Kidney (tissue), 14 donors: ENCODE results near the gene PRKAR1A. TPM values are rescaled to one million over a fixed set of nuclear protein-coding genes. Genes with fewer than 3 reads are reported as not detected.
"Not testable (repeated sequence)": the region's sequence is repeated elsewhere in the genome, so short reads cannot be mapped to it uniquely, and the experiment has no call there.

Experiments
- DNase-seq, 5 donors: peaks; one replicate each; pipeline ENCODE4 v3.0.0-alpha.2; 2013 to 2020
- FAIRE-seq: peaks from 2 replicates; lab custom pipeline; 2012; peaks lifted over from hg19 to GRCh38; lab: Jason Lieb, UNC
- H3K27ac ChIP-seq, 2 donors: one replicate each; pipeline ENCODE4 v1.7.0; 2013; ENCODE audit warnings: low read depth in 2 of 2, low read length in 2 of 2, inconsistent platforms in 1 of 2
- H3K27me3 ChIP-seq: one replicate; pipeline ENCODE4 v1.7.1; 2013; ENCODE audit warnings: low read length, inconsistent platforms; ENCODE audit not compliant: control insufficient read depth, insufficient read depth
- H3K36me3 ChIP-seq, 3 donors: one replicate each; pipeline versions ENCODE4 v1.7.0 to v1.7.1; 2013; ENCODE audit warnings: low read length in 3 of 3, control low read depth in 1 of 3, inconsistent platforms in 1 of 3; ENCODE audit not compliant: insufficient read depth in 3 of 3, control insufficient read depth in 2 of 3
- H3K4me1 ChIP-seq, 3 donors: one replicate each; pipeline versions ENCODE4 v1.7.0 to v1.7.1; 2013; ENCODE audit warnings: low read length in 3 of 3, inconsistent platforms in 1 of 3, low read depth in 1 of 3; ENCODE audit not compliant: control insufficient read depth in 2 of 3, insufficient read depth in 2 of 3
- H3K4me3 ChIP-seq, 3 donors: one replicate each; pipeline versions ENCODE4 v1.7.0 to v1.8.1; 2013; ENCODE audit warnings: low read length in 3 of 3, control low read depth in 1 of 3, inconsistent platforms in 1 of 3
- H3K9ac ChIP-seq, 3 donors: one replicate each; pipeline versions ENCODE4 v1.7.0 to v1.7.1; 2013; ENCODE audit warnings: low read length in 3 of 3, control low read depth in 1 of 3, inconsistent platforms in 1 of 3
- H3K9me3 ChIP-seq, 3 donors: one replicate each; pipeline versions ENCODE4 v1.7.0 to v1.7.1; 2013; ENCODE audit warnings: low read length in 3 of 3, control low read depth in 1 of 3, inconsistent platforms in 1 of 3; ENCODE audit not compliant: control insufficient read depth in 2 of 3, insufficient read depth in 1 of 3
- CTCF ChIP-seq: IDR thresholded peaks from 3 replicates; pipeline ENCODE4 v1.5.1; 2012; ENCODE audit warnings: mild to moderate bottlenecking, moderate library complexity, borderline replicate concordance; ENCODE audit not compliant: insufficient read depth; ENCODE audit errors: extremely low read depth
- intact Hi-C: fragments of 100-400 bp; cut with DNase I; formaldehyde crosslinking; loops from one replicate; pipeline ENCODE4 v1.11.1; 2022
- polyA plus RNA-seq: library from polyadenylated mRNA; stranded (reverse); fragments of 350-450 nt; fragmentation: Illumina TruSeq; extraction: RNeasy Lipid Tissue Mini Kit (QIAGEN cat#74804); gene quantifications from one replicate; pipeline ENCODE4 v1.2.3, GENCODE V29; 2014; ENCODE audit warnings: low read depth, low replicate concordance; ENCODE audit not compliant: insufficient read depth
- total RNA-seq: library from RNA; stranded (reverse); fragmentation: NEBNext Ultra II Directional; extraction: Animal tissue kit (Norgen Biotek cat#: 25700); gene quantifications from one replicate; pipeline ENCODE4 v1.2.1, GENCODE V29; 2021
- donor health status: control.
- donor health status: control.
- donor health status: control.
- donor health status: control.
- donor health status: control.
- donor health status: DM: yes; HTN: yes; CAD: no.
- donor health status: Normal renal cell carcinoma (clear cell type).

The PRKAR1A gene
- total and polyA plus RNA-seq, 2 donors from 2014 or later, result 92.3 to 340 TPM

- FAIRE-seq (no peak), DNase-seq (no peak)
- Histone ChIP-seq H3K4me3 (no peak overlapping the region), H3K36me3 (no peaks in the 10 kb centered on the region), H3K9me3 (no peaks in the 10 kb centered on the region), H3K4me1 (peaks cover 0 to 6% (median 0%) of the 10 kb centered on the region in 3 donors), H3K27me3 (no peaks in the 10 kb centered on the region), H3K9ac (no peak overlapping the region), H3K27ac (peak overlapping the region in 1 of 2 donors; percentile 2)
- no peak for TF ChIP-seq CTCF
- intact Hi-C loops, result no loop called here
Observed at GRCh38 chr17:68579194-68579927, 67.1 kb downstream of the PRKAR1A start.

- intact Hi-C loops, result no loop called here
- Histone ChIP-seq H3K36me3 (no peaks in the 10 kb centered on the region), H3K9me3 (no peaks in the 10 kb centered on the region), H3K27ac (peak overlapping the region in 1 of 2 donors; percentile 60), H3K4me1 (peaks cover 0 to 6% (median 0%) of the 10 kb centered on the region in 3 donors), H3K9ac (no peak overlapping the region), H3K4me3 (no peak overlapping the region), H3K27me3 (no peaks in the 10 kb centered on the region)
- DNase-seq (peak in 1 of 5 donors; percentile 34), FAIRE-seq (no peak)
- TF ChIP-seq CTCF, result no peak
Observed at GRCh38 chr17:68580236-68580770, 68.1 kb downstream of the PRKAR1A start.

DNA sequence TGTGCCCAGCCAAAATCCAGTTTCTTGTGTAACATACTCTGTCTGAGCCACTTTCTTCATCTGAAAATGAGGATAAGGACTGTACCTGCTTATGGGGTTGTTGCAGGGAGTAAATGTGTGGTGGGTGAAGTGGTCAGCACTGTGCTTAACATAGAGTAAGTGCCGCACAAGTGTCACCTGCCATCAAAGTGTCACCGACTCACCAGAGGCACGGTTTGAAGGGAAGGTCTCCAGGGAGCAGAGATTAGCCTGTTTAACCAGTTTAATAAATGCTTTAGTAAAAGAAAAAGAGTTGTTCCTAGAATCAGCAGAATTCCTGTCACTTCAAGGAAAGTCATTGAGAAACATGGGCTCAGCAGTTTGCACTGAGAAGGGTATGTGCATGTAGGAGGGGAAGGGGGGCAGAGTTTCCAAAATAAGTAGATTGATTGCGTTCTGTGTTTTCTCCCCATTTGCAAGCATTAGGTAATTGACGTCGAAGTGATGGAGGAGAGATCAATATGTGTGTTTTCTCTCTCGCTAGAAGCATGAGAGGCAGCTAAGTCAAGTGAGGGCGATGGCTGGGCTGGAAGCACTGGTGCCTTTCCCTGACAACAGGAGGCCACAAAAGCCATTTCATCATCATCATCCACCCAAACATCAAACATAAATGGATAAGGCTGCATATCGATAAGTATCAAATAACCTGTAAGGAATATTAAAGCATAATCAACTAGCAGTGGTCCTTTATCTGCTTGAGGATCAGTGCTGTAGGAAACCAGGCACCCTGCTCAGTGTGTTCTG is 69.8 kb downstream of the PRKAR1A start:
- intact Hi-C loops, result no loop called here
- no peak overlapping the region for H3K9ac ChIP-seq
- H3K9me3 ChIP-seq, result no peaks in the 10 kb centered on the region
- no peak overlapping the region for H3K4me3 ChIP-seq
- DNase-seq, result no peak
- no peak for TF ChIP-seq CTCF
- H3K36me3 ChIP-seq, result no peaks in the 10 kb centered on the region
- no peaks in the 10 kb centered on the region for H3K27me3 ChIP-seq
- FAIRE-seq, result no peak
- peak overlapping the region in 1 of 2 donors; percentile 30 for H3K27ac ChIP-seq
- H3K4me1 ChIP-seq, result peaks cover 0 to 3% (median 0%) of the 10 kb centered on the region in 3 donors

- H3K4me3 ChIP-seq, intact Hi-C loops, H3K4me1 ChIP-seq, H3K36me3 ChIP-seq, H3K27ac ChIP-seq, H3K9ac ChIP-seq, FAIRE-seq, H3K9me3 ChIP-seq, H3K27me3 ChIP-seq, DNase-seq: not testable (repeated sequence)
Observed at GRCh38 chr17:68582867-68583266, 70.6 kb downstream of the PRKAR1A start.
